Stimulated activated CD8-positive, alpha-beta memory T cell treated with anti-CD3 and anti-CD28 coated beads, Interleukin-15, amount 100 ng/mL, for 1 hour (primary cell): Measurements from ENCODE around the gene YIF1A.

Experiments
- DNase-seq: peaks from one replicate; pipeline ENCODE4 v3.0.0-alpha.2; 2020; ENCODE audit warnings: low read depth

The YIF1A gene

DNA sequence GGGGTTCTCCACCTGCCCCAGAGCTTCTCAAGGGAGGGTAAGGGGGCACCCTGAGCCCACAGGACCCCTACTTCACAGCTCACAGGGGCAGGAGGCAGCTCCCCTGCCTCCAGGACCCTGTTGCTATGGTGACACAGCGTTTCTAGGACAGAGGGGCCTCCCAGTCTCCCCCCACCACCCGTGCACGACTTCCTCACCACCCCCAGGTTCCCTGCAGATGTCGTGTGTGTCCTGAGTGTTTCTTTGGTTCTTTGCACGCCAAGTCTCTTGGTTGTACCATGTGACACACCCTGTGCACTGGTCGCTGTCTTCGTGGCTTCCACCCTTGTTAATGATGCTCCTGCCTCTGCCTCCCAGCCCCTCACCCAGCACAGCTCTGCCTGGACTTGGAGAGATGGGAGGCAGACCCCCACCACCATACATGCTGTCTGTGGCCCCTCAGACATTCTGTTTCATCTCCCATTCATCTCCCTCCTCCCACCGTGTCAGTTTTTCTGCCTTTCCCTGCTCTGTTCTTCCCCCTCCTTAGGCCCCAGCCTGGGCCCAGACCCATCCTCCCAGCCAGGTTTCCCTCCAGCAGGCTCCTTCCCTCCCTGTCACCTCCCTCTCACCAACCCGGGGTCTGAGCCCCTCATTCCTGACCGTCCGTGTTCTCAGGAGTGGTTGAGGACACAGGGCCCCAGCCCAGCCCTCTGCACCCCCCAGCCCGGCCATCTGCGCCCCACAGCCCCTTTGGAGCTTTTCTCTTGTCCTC lies 45.0 kb downstream of the YIF1A start:
- no peak for DNase-seq

DNA sequence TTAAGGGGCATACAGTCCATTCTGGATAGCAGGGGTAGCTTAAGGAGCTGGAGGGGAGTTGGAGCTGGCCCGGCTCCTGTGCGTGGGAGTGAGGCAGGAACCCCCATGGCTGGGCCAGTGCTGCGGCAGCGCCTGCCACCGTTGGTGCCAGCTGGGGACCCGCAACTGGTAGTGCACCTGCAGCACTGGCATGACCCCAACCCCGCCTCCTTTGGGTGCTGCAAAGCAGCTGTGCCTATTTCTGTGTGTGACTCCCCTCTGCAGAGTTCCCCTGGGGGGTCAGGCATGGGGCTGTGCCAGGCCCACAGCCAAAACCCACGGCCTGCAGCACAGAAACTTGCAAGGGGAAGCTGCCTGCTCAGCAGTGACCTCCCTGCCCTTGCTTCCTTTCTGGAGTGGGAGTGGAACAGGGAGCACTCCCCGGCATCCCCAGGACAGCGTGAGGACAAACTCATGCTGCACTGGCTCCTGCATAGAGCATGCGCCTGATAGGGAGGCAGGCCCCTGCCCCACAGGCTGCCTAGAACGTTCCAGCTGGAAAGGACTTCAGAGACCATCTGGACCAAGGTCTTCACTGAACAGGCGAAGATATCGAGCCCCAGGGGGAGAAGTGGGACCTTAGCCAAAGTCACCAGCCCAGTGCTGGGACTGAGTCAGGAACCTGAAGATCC lies 46.7 kb downstream of the YIF1A start:
- no peak for DNase-seq

DNA sequence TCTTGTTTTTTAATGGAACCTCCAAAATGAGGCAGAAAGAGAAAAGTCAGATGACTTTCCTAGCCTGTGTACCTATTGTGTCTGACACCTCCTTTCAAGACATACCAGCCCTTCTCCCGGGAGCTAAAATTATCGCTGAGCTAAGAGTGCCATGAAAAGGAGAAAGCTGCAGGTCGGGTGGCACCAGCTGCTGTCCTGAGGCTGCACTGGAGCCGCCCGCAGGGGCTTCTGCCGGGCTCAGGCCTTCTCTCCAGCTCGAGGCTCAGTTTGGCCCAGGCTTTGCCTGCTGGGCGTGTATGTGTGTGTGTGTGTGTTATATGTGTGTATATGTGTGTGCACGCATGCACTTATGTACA lies 48.2 kb downstream of the YIF1A start:
- DNase-seq = no peak

DNA sequence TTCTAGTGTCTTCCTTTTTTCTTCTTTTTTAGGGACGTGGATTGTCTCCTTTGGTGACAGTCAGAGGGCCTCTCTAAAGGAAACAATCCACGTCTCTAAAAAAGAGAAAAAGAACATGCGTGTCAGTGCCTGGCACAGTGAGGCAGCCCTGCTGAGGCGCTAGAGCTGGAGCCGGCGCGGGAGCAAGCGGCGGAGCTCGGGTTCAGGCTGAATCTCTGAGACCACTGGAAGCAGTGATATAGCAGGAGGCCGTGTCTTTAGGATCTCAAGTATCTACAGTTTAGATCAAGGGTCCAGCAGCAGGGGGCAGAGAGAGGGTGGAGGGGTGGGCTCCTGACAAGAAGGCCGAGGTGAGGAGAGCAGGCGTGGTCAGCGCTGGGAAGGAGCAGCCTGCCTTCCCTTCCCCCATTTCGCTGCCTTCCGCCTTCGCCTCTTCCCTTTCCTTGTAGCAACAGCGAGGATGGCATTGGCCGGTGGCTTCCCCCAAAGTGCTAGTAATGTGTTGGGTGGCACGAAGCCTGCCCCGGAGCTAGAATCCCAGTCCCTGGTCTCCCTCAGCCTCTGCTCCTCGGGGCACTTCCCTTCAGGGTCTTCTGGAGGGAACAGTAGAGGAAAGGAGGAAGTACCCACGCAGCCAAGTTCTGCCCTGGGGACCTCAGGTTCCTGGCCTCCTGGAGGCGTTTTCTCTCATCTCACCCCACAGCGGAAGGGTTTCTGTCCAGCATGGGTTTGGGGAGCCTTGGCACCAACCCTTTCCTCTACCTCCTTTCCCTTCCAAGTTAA lies 48.8 kb downstream of the YIF1A start:
- DNase-seq = no peak

DNA sequence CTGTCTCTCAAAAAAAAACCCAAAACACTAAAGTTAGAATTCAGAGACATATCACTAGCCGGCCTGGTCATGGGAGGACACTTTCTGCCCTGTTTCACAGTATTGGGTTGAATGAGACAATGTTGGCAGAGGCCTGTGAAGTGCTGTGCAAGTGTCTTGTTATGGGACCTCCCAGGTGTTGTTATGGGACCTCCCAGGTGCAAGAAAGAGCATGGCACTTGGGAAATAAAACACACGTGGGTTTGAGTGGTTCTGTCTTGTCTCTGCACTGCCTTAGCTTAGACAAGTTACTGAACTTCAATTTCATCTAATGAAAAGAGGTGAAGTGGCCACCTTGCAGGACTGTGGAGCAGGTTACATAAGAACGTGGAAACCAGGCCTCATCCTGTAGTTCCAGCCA lies 49.4 kb downstream of the YIF1A start:
- DNase-seq = no peak

DNA sequence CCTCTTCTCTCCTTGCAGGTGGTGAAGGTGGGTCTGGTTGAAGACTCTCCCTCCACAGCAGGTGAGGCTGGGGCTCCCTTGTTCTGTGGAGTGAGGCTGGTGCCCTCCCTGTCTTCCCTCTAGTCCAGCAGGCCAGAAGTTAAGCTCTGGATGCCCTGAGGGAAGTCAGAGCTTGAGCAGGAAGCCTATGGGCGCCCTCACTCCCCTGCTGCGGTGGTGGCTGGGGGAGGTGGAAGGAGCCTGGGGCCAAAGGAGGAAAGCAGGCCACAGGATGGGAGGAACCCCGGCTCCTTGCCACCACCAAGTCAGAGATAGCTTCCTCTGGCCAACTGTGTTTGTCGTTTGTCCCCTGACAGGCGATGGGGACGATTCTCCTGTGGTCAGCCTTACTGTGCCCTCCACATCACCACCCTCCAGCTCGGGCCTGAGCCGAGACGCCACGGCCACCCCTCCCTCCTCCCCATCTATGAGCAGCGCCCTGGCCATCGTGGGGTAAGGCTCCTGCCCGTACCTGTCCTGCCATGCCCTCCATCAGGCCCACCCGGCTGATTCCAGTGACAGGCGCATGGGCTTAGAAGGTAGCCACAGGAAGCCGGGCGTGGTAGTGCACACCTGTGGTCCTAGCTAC lies 50.0 kb downstream of the YIF1A start:
- no peak for DNase-seq

DNA sequence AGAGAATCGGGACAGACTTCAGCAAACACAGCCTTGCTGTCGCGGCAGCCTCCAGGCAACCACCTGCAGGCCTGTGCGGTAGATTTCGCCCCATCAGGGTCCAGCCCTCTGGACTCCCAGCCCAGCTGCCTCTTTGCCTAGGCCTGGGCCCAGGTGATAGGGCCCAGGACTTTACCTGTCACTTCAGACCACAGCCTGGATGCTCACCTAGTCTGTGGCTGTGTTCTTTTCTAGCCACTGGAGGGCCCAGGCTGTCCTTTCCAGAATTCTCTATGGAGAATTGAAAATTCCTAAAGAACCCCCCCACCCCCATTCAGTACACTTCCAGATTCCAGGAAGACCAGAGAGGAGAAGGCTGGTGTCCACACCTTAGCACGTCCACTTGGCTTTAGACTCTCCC lies 51.1 kb downstream of the YIF1A start:
- no peak for DNase-seq

DNA sequence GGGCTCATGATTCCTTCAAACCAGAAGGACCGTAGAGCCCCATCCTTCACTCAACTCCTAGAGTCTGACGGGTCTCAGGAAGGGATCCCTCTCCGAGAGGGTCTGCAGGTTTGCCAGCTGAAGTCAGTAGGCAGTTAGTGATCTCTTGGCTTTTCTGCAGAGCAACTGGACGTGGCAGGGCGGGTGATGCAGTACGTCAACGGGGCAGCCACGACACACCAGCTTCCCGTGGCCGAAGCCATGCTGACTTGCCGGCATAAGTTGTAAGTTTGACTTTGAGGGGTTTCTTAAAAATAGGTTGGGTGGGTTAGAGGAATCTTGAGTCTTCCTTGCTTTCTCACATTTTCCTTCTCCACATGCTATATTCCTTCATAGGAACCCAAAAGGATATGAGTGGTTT lies 53.8 kb downstream of the YIF1A start:
- DNase-seq = no peak
